ENCODE data around the gene ASTL.

Gene ASTL

DNA sequence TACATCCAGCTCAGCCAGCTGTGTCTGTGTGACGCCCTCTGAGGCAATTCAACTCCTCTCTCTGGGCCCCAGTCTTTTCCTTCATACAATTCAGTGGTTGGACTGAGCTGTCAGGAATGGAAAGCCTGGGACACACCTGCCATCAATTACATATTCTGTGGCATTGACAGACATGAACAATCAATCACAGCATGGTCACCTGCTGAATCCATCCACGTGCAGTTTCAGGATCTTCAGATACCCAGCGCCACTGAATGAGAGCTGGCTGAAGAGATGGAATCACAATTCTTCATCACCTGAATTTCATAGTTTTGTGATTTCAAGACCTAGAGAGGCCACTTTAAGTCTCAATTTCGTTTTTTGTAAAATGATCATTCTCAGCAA lies 27.1 kb downstream of the ASTL start:
- DNase-seq = no peak

DNA sequence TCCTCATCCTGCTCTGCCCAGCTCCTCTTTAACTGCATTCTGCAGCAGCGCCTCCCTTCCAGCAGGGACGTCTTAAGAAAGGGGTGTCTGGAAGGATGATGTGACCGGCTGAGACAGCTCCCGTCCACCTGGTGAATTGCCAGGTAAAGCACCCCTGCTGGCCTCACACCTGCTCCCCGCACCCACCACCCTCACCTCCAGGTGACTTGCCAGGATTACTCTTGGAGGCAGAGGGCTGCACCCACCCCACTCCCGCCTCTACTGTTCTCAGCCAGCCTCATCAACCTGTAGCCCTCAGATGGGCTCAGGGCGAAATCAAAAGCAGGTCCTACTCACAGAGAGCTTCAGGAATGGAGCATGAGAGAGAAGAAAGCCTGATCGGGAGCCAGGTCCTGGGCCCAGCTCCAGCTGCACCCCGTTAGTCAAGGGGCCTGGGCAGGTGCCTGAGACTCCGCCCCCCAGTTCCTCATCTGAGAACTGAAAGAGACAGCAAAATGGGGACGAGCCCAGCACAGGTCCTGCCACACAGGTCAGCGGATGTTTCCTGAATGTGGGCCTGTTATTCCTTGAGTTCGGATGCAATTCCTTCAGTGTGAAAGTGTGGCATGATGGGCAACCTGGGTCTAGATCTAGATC lies 27.6 kb downstream of the ASTL start:
- DNase-seq = no peak

DNA sequence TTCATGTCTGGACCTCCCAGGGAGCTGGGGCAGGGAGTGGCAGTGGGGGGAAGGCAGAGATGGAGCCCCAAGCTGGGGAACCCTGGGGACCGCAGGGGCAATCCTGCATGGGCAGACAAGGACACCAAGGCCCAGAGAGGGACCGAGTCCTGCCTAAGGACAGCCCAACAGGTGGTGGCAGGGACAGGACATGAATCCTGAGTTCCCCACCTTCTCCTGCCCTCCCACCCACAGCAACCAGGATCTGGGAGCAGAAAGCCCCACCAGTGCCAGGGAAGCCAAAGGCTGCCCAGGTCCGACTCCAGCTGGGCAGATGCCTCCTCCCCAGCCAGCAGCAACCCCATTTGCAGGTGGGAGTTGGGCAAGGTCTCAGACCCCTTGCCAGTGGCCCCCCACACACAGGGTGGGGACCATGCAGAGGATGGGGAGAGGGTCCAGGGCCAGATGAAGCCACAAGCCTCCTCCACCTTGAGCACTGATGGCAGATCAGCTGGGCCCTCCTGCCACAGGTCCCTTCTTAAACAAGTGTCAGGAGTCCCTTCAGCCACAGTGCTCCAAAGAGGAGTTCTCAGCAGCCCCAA lies 28.3 kb downstream of the ASTL start:
- no peak for DNase-seq

DNA sequence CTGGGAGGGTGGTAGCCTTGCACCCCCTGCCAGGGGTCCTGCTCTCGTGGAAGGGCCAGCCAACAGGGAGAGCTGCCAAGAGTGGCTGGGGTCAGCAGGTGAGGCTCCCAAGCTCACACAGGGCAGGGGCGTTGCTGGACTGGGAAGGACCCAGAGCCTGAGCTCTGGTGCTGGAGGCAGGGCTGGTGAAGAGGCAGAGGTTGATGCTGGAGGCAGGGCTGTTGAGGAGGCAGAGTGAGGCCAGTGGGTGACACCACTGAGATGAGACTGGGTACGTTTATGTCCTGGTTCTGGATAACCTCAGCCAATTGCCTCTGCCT lies 29.0 kb downstream of the ASTL start:
- DNase-seq = no peak

DNA sequence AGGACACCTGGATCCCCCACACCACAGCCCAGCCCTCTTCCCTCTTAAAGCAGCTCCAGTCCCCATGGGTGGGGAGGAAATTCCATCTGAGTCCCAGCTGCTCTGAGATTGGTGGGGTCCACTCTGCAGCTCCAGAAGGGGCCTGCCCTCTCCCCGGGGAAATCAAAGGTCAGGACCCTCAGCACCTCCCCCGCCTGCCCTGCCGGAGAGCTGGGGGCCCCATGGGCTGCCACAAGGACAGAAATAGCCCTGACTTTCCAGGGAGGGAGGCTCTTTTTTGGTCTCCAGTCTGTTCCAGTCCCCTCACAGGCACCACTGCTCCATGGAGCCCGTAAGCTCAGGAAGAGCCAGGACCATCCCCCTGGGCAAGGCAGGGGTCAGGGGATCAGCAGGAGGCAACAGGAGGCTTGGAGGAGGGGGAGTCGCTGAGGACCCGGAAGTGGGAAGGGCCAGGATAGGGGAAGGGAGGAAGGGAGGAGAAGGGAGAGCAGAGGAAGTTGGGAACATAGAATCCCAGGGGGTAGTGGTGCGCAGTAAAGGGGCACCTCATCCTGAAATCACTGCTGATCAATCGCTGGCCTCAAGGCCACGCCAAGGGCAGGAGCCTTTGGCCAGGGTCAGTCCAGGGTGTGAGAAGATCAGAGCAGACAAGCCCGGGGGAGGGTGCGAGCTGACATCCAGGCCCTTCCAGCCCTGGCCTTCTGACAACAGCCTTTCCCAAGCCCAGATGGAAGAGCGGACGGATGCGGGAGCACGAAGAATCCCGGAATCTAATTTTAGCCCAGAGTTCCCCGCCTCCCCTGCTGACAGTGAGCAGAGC lies 29.6 kb downstream of the ASTL start:
- no peak for DNase-seq

DNA sequence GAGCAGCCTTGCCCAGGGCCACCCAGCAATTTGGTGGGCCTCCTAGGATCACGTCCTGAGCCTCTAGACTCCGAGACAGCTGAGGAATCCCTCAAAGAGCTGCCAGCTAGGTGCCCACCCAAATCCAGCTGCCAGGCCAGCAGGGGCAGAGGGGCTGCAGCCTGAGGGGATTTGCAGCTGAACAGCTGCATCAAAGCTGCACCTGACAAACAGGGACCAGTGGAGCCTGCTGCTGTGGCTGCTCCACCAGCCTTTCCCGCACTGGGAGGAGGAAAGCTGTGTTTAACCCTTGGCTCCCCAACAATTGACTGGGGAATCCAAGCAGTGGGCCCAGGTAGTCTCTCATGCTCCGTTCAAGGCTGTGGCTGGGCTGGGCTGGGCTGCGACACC lies 30.2 kb downstream of the ASTL start:
- no peak for DNase-seq

DNA sequence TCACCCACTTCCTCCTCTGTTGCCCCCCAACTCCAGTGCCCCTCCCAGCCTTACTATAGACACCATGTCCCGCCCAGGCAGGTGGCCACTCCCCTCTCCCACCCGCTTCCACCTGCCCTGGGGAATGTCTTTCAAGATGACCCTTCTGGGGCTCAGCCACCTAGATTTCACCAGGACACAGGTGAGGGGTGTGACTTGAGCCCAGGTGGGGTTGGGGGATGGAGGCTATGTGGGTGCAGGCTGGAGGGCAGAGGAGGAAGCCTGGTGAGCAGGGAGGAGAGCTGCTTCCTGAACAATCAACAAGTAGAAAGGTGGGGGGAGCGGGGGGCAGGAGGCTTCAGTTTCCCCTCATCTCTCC lies 30.6 kb downstream of the ASTL start:
- no peak for DNase-seq

DNA sequence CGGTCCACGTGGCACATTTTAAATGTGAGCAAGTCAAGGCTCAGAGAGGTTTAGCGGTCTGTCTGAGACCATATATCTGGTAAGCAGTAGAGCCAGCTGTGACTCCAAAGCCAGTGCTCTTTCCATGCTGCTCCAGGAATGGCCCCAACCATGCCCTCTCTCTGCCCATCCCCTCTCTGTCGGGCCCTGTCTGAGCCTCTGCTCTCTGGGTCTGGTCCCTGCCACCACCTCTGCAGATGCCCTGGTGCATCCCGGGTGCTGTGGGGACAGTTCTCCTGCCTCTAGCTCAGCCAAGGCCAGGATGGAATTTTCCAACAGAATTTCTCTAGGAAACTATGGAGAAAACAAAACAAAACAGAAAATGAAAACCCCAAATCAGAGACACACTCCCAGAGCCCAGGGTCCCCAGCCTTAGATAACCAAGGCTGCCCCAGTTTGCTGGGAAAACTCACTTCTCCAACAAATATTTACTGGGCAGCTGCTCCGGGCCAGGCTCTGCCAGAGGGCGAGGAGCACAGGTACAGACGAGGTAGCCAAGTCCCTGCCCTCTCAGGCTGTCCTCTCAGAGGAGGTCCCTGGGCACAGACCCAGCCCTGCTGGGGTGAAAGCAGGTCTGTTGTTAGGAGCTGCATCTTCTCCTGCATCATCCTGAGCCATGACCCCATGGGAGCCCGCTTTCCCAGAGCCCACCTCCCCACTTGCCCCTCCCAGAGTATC lies 31.2 kb downstream of the ASTL start:
- no peak for DNase-seq

DNA sequence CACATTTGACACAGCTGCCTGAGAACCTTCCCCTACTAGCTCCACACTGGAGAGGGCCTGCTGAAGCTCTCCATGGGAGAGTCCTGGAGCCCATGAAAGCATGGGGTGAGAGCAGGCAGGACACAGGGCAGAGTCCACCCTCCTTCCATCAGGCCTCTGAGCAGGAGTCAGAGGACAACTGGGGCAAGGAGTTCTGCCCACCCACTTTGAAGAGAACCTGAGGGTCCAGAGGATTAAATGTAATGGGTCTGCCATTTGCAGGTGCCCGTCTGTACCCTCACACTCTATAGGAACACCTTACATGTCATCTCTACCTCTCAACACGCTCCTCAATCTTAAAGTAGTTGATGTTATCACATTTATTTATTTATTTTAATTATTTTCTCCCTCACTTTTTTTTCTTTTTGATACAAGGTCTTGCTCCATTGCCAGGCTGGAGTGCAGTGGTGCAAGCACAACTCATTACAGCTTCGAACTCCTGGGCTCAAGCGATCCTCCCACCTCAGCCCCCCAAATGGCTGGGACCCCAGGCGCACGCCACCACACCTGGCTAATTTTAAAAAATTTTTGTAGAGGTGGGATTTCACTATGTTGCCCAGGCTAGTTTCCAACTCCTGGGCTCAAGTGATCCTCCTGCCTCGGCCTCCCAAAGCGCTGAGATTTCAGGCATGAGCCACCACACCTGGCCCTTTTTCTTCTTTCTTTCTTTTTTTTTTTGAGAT lies 32.1 kb downstream of the ASTL start:
- no peak for DNase-seq

DNA sequence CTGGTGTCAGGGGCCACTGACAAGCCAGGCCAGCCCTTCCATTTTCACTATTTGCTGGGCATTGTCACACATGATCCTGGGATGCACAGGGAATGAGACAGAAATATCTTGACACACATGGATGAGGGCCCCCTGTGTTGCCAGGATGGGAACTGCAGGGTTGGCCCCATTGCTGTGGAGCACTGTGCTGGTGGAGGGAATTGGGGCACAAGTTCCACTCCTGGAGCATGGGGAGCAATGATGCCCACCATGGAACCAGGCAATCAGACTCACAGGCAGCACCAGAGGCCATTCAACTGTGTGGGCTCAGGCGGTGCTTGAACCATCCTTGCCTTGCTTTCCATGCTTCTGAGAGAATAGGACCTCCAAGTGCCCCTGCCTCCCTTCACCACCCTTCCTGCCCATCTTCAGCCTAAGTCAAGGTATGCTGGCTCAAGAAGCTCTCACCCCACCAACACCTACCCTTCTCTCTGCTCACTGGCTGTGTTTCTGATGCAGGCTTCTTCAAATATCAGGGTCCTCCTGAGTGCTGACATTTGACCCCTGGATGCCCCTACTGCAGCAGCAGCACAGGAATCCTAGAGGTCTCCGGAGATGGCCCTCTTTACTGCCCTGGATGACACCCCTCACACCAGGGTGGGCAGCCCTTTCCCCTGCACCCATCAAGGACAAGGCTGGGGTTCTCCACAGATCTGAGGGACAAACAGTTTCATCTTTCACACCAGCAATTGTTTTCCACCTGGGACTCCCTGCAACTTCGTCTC lies 33.0 kb downstream of the ASTL start:
- no peak for DNase-seq

DNA sequence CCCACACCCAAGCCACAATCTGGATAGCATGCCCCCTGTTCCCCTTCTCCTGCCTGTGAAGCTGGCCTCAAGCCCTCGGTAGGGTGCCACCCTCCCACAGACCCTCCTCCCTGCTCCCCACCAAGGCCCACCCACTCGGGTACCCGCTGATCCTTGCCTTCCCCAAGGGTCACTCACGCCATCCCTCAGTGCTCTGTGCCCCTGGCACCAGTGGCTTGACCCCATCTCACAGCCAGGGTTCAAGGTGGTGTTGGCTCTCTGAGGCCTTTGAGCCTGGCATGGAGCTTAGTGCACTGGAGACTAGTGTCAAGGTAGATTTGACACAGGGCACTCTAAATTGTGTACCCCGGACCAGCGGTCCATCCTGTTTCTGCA lies 33.8 kb downstream of the ASTL start:
- DNase-seq = no peak

DNA sequence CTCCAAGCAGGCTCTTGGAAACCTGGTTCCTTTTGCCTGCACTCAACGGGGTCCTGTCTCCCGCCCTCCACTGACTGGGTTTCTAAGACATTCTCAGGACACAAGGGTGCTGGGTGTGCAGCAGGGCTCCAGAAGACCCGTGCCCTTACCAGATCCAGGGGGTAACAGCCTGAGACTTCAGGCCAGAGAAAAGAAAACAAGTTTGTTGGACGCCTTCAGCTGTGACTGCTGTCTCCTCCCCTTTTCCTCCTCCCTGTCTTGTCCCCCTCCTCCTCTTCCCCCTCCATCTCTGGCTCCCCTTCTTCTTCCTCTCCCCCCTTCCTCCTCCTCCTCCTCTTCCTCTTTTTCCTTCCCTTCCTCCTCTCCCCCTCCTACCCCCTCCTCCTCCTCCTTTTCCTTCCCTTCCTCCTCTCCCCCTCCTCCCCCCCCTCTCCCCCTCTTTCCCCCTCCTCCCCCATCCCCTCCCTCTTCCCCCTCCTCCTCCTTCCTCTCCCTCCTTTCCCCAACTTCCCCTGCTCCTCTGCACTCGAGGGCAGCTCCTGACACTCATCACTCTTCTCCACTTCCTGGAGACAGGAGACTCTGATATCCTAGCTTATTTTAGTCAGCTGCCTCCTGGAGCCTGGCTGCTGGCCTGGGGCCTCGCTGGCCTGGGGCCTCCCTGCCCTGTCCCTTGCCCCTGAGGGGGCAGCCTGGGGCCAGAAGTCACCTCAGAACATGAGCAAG lies 34.4 kb downstream of the ASTL start:
- no peak for DNase-seq

DNA sequence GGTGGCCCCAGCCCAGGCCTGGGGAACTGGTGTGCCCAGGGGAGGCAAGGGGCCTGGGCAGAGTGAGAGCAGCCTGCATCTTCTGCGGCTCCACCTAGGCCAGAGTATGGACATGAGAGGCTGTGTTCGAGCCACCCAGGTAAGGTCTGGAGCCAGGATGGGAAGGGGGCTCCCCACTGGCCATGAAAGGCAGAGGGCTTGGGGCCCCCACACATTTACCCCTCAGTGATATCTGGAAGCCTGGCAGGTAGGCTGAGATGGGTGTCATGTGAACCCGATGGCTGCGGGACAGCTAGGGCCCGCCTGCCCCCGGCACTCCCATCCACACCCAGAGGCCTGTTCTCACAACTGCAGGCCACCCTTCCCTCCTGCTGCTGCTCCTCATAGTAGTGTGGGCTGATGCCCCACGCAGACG lies 35.1 kb downstream of the ASTL start:
- no peak for DNase-seq

DNA sequence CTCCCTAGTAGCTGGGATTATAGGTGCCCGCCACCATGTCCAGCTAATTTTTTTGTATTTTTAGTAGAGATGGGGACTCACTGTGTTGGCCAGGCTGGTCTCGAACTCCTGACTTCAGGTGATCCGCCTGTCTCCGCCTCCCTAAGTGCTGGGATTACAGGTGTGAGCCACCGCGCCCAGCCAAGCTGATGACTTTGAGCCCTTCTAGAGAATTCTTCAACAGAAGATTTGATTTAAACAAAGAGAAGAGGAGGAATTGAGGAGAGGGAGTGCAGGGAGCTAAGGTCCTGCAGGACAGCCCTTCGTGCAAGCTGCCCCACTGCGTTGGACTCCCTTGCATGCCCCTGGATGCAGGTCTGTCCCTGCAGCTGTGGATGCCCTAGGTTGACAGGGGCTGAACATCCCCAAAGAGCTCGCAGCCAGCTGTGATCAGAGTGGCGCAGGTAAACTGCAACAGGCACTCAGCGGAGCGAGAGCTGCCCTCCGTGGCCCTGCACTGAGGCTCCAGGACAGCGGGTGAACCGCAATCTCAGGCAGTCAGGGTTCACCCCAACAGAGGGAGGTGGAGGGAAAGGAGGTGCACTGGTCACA lies 35.6 kb downstream of the ASTL start:
- DNase-seq = no peak

DNA sequence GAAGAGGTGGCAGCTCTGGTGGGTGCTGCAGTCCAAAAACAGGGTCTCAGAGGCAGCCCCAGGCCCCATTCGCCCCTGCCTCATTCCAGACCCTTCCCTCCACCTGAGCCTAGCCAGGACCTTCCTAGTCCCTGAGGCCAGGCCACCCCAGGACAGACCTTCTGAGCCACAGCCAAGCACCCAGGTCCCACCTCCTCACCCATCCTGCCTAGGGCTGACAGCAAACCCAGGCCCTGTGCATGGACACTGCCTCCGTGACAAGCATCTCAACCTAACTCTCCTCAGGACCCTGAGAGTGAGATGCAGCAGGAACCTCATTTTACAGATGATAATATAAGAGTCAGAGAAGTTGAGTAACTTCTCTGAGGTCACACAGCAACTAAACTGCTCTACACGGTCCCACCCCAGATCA lies 37.4 kb downstream of the ASTL start:
- DNase-seq = no peak

DNA sequence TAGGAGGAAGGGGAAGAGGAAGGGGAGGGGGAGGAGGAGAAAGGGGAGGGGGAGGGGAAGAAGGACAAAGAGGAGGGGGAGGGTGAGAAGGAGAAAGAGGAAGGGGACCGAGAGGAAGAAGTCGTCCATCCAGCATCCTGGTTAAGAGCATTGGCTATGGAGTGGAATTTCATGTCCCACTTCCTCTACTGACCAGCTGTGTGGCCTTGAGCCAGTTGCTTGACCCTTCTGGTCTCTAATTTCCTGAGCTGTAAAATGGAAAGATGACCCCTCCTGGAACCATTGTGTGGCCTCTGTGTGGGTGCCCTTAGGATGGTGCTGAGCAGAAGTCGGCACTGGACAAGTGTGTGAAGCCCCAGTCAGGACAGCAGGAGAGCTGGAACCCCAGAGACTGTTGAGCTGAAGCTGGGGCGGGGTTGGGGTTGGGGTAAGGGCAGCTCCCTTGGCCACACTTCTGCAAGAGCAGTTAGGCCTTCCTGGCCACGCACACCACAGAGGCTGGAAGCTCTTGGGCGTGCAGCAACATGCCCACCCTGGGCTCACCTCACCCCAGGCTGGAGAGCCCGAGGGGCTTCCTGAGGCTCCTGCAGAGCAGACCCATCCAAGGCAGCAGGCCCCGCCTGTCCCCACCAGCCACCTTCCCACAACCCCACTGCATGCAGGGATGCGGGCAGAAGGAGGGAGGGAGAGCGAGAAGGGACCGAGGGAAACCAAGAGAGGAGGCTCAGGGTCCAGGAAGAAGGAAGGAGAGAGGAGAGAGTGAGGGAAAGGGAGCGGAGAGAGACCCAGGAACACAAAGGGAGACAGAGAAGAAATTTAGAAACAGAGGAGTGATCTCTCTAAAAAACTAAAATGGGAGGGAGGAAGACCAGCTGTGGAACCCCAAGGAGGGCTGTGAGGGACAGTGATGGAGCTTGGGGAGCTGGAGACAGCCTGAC lies 38.2 kb downstream of the ASTL start:
- DNase-seq = no peak

DNA sequence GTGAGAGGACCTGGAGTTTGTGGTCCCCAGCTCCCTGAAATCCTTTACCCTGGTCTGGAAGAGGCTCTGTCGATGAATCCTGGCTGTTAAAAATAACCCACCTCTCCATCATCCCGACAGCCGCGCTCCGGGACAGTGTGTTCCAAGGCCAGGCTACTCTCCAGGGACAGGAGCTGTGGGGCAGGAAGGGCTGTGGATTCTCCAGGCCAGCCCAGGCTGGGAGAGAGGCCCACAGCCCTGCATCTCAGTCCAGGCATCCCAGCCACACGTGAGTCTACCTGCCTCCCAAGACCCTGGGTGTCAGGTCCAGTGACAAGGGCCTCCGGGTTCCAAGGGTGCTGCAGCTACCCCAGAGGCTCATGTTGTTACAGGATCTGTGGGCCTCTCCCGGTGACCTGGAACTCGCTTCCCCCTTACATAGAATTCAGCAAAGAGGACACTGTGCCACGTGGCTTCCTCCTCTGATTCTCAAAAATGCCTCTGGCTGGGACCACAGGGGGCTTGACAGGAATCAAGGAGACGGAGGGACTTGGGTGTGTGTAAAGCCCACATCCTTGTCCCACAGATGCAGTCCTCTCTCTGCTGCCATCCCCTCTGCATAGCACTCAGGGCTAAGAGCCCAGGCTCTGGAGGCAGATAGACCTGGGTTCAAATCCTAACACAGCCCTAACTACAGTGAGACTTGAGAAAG lies 39.3 kb downstream of the ASTL start:
- DNase-seq = no peak

DNA sequence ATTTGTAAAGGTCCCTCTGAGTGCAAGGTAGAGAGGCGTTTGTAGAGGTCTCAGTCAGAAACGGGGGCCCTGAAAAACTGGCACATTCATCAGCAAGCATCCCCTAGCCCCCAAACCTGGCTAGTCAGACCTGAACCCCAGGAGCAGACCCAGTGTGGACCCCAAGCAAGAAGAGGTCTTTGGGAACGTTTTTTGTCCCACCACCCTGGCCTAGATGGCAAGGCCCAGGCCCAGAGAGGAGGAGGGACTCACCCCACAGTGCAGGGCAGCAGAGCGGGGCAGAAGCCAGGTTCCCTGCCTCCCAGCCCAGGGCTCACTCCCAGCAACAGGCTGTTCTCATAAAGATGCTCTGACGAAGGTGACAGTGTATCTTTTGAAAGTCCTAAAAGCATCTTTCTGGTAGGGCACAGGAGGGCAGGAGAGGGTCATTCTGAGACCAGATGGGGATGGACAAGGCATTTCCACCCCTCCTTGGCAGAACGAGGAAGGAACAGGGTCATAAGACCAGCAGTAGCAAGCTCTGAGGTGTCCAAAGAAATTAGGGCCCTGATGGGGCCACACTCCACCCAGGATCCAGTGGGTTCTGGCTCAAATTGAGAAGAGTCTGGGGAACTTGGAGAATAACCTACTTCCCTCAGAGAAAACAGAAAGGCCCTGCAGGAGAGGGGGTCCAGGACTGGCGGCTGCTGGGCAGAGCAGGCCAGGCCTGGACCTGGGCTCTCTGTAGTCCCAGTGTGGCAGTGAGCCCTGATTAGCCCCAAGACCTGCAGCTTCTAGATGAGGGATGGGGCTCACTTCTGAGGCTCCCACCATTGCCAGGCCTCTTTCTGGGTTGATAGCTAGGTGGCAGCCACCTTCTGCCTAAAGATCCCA lies 40.1 kb downstream of the ASTL start:
- DNase-seq = no peak

DNA sequence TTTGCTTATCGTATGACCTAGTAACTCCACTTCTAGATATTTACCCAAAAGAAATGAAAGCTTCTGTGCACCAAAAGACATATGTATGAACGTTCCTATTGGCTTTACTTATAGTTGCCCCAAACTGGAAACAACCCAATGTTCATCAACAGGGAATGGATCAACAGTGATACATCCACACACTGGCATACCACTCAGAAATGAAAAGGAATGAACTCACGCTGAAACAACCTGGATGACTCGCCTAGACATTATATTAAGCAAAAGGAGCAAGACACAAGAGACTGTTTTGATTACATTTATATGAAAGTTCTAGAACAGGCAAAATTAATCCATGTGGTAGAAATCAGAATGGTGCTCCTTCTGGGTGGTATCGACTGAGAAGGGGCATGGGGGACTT lies 40.9 kb downstream of the ASTL start:
- DNase-seq = no peak

Data from CD4-positive, alpha-beta T cell treated with Interleukin-12 subunit alpha and Interleukin-12 subunit beta, for 1 hour (primary cell).